Measurements from ENCODE around the gene WNK2.

WNK2 gene

DNA sequence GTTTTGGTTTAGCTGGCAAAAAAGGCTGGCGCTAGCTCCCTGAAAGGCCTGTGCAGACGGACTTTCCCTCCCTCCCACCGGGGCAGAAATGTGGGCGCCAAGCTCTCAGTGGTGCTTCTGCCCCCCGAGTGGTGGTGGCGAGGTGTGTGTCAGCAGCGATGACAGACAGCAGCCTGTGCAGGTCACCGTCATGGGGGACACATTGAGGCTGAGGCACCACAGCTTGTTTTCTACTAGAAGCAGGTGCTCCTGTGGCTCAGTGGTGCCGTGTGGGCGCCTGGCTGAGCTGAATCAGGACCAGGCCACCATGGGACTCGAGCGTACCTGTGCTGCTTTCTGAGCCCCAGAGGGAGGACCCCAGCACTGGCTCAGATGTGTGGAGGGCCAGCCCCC is 6.2 kb downstream of the WNK2 start:
- POLR2A ChIA-PET, result no interaction called here
- Histone ChIP-seq H3K27ac (ENCODE audit: extremely low read depth, low read depth, low read length) (no peak overlapping the region), H3K9me3 (ENCODE audit: control insufficient read depth, insufficient read depth, low read depth, low read length) (no peaks in the 10 kb centered on the region), H3K4me3 (ENCODE audit: low read depth, low read length) (no peak overlapping the region), H3K36me3 (ENCODE audit: control insufficient read depth in 2 of 2, insufficient read depth in 1 of 2, low read length in 2 of 2) (peaks cover 0 to 3% of the 10 kb centered on the region in 2 experiments; a peak in 1 of 3 replicates), H3K4me1 (ENCODE audit: control insufficient read depth, insufficient read depth, low read length) (peaks cover 3% of the 10 kb centered on the region; the same call in 1 of the 2 replicates)
- CTCF ChIA-PET, result no interaction called here
- no peak for TF ChIP-seq TCF7L2 (IDR thresholded peaks at IDR 0.05; ENCODE audit: borderline replicate concordance, low read depth, low read length)
- TF ChIP-seq, protein P1, sequence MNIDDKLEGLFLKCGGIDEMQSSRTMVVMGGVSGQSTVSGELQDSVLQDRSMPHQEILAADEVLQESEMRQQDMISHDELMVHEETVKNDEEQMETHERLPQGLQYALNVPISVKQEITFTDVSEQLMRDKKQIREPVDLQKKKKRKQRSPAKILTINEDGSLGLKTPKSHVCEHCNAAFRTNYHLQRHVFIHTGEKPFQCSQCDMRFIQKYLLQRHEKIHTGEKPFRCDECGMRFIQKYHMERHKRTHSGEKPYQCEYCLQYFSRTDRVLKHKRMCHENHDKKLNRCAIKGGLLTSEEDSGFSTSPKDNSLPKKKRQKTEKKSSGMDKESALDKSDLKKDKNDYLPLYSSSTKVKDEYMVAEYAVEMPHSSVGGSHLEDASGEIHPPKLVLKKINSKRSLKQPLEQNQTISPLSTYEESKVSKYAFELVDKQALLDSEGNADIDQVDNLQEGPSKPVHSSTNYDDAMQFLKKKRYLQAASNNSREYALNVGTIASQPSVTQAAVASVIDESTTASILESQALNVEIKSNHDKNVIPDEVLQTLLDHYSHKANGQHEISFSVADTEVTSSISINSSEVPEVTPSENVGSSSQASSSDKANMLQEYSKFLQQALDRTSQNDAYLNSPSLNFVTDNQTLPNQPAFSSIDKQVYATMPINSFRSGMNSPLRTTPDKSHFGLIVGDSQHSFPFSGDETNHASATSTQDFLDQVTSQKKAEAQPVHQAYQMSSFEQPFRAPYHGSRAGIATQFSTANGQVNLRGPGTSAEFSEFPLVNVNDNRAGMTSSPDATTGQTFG (tag by site-specific recombination; IDR thresholded peaks at IDR 0.05; ENCODE audit: borderline replicate concordance), result no peak
- no peak for TF ChIP-seq SP7 (tag by site-specific recombination; IDR thresholded peaks at IDR 0.05)
- no peak for TF ChIP-seq ZNF555 (tag by site-specific recombination; conservative IDR thresholded peaks at IDR 0.05)
- TF ChIP-seq, protein P2, sequence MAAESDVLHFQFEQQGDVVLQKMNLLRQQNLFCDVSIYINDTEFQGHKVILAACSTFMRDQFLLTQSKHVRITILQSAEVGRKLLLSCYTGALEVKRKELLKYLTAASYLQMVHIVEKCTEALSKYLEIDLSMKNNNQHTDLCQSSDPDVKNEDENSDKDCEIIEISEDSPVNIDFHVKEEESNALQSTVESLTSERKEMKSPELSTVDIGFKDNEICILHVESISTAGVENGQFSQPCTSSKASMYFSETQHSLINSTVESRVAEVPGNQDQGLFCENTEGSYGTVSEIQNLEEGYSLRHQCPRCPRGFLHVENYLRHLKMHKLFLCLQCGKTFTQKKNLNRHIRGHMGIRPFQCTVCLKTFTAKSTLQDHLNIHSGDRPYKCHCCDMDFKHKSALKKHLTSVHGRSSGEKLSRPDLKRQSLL (tag by site-specific recombination; IDR thresholded peaks at IDR 0.05), result no peak
- no peak for TF ChIP-seq KLF1 (tag by site-specific recombination; IDR thresholded peaks at IDR 0.05)
- no peak for TF ChIP-seq HOXD13 (CRISPR knock-in tag; IDR thresholded peaks at IDR 0.05; ENCODE audit: borderline replicate concordance)
- no peak for TF ChIP-seq HOXA7 (CRISPR knock-in tag; IDR thresholded peaks at IDR 0.05; ENCODE audit: borderline replicate concordance)
- no peak for TF ChIP-seq ZNF558 (tag by site-specific recombination; IDR thresholded peaks at IDR 0.05)
- TF ChIP-seq ZNF311 (tag by site-specific recombination; IDR thresholded peaks at IDR 0.05; ENCODE audit: borderline replicate concordance), result no peak
- no peak for TF ChIP-seq IKZF3 (tag by site-specific recombination; IDR thresholded peaks at IDR 0.05)
- TF ChIP-seq ZNF768 (tag by site-specific recombination; IDR thresholded peaks at IDR 0.05), result no peak
- no peak for TF ChIP-seq ZEB2 (tag by site-specific recombination; IDR thresholded peaks at IDR 0.05)
- TF ChIP-seq, protein P3, sequence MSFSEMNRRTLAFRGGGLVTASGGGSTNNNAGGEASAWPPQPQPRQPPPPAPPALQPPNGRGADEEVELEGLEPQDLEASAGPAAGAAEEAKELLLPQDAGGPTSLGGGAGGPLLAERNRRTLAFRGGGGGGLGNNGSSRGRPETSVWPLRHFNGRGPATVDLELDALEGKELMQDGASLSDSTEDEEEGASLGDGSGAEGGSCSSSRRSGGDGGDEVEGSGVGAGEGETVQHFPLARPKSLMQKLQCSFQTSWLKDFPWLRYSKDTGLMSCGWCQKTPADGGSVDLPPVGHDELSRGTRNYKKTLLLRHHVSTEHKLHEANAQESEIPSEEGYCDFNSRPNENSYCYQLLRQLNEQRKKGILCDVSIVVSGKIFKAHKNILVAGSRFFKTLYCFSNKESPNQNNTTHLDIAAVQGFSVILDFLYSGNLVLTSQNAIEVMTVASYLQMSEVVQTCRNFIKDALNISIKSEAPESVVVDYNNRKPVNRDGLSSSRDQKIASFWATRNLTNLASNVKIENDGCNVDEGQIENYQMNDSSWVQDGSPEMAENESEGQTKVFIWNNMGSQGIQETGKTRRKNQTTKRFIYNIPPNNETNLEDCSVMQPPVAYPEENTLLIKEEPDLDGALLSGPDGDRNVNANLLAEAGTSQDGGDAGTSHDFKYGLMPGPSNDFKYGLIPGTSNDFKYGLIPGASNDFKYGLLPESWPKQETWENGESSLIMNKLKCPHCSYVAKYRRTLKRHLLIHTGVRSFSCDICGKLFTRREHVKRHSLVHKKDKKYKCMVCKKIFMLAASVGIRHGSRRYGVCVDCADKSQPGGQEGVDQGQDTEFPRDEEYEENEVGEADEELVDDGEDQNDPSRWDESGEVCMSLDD (tag by site-specific recombination; IDR thresholded peaks at IDR 0.05), result no peak
- TF ChIP-seq ZNF16 (tag by site-specific recombination; IDR thresholded peaks at IDR 0.05; ENCODE audit: low read depth), result no peak
- TF ChIP-seq, protein P4, sequence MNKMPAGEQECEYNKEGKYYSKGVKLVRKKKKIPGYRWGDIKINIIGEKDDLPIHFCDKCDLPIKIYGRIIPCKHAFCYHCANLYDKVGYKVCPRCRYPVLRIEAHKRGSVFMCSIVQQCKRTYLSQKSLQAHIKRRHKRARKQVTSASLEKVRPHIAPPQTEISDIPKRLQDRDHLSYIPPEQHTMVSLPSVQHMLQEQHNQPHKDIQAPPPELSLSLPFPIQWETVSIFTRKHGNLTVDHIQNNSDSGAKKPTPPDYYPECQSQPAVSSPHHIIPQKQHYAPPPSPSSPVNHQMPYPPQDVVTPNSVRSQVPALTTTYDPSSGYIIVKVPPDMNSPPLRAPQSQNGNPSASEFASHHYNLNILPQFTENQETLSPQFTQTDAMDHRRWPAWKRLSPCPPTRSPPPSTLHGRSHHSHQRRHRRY (tag by site-specific recombination; IDR thresholded peaks at IDR 0.05), result no peak

DNA sequence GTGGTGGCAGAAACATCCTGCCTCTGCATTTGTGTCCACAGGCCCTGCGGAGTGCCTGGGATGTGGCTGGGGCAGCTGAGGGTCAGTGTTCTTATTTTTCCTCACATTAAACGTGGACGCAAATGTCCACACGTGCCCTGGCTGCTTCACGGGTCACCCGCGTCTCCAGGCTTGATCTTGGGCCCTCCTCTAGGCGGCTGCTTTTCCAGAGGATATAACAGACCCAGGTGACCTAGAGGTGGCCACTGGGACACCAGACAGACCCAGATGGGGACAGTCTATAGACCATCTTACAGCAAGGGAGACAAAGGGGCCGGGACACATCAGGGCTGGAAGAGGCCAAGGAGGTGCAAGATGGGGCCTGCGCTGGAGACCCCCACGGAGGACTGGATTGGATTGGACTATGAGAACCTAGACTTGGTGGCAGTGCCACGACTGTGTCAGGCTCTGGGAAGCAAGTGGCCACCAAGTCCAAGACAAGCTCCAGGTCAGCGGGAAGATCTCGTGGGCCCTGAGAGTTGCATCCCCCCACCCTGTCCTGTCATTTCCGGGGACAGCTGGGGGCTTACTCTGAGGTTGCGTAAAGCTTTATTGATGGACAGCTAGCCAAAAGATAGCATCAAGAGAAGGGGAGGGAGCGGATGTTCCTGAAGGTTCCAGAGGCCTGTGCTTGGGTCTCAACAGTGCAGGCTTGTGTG is 6.9 kb downstream of the WNK2 start:
- H3K9me3 ChIP-seq (ENCODE audit: control insufficient read depth, insufficient read depth, low read depth, low read length), result no peaks in the 10 kb centered on the region
- no peak overlapping the region for H3K27ac ChIP-seq (ENCODE audit: extremely low read depth, low read depth, low read length)
- TF ChIP-seq ZNF664 (tag by site-specific recombination; IDR thresholded peaks at IDR 0.05) (no peak), WT1 (tag by site-specific recombination; IDR thresholded peaks at IDR 0.05) (no peak), ZNF155 (tag by site-specific recombination; IDR thresholded peaks at IDR 0.05) (no peak), ZNF837 (tag by site-specific recombination; IDR thresholded peaks at IDR 0.05) (no peak), KLF7 (tag by site-specific recombination; IDR thresholded peaks at IDR 0.05; ENCODE audit: borderline replicate concordance) (no peak)
- TF ChIP-seq, protein P5, sequence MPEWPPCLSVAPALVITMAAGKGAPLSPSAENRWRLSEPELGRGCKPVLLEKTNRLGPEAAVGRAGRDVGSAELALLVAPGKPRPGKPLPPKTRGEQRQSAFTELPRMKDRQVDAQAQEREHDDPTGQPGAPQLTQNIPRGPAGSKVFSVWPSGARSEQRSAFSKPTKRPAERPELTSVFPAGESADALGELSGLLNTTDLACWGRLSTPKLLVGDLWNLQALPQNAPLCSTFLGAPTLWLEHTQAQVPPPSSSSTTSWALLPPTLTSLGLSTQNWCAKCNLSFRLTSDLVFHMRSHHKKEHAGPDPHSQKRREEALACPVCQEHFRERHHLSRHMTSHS (tag by site-specific recombination; IDR thresholded peaks at IDR 0.05), result no peak
- CTCF ChIA-PET, result no interaction called here
- H3K4me1 ChIP-seq (ENCODE audit: control insufficient read depth, insufficient read depth, low read length), result peaks cover 3% of the 10 kb centered on the region; the same call in 1 of the 2 replicates
- H3K4me3 ChIP-seq (ENCODE audit: low read depth, low read length), result no peak overlapping the region
- POLR2A ChIA-PET, result no interaction called here
- peaks cover 0 to 3% of the 10 kb centered on the region in 2 experiments; a peak in 1 of 3 replicates for H3K36me3 ChIP-seq (ENCODE audit: control insufficient read depth in 2 of 2, insufficient read depth in 1 of 2, low read length in 2 of 2)

Measured in HEK293 (cell line).